HG03066 (cell line): ENCODE measurements around the gene APOL2.
"Not testable (repeated sequence)": the region's sequence is repeated elsewhere in the genome, so short reads cannot be mapped to it uniquely, and the experiment has no call there.

Experiments
- ATAC-seq: cut with Tn5 transposase; IDR thresholded peaks from one replicate; pipeline ENCODE4 v1.9.1; 2021; ENCODE audit warnings: low read depth; ENCODE audit not compliant: unreplicated experiment

The APOL2 gene

GRCh38 chr22:36225333-36225922 is 13.9 kb downstream of the APOL2 start:
- no peak for ATAC-seq

- ATAC-seq, result no peak
Measured at GRCh38 chr22:36224245-36224644, 15.1 kb downstream of the APOL2 start.

- no peak for ATAC-seq
Measured at GRCh38 chr22:36223504-36223903, 15.8 kb downstream of the APOL2 start.

GRCh38 chr22:36222887-36223450 is 16.4 kb downstream of the APOL2 start:
- no peak for ATAC-seq

GRCh38 chr22:36221799-36222751 is 17.3 kb downstream of the APOL2 start:
- no peak for ATAC-seq

- ATAC-seq, result no peak
Measured at GRCh38 chr22:36220451-36220921, 18.8 kb downstream of the APOL2 start.

GRCh38 chr22:36218648-36219193 is 20.6 kb downstream of the APOL2 start:
- no peak for ATAC-seq

- no peak for ATAC-seq
Measured at GRCh38 chr22:36215981-36216380, 23.3 kb downstream of the APOL2 start.

- no peak for ATAC-seq
Measured at GRCh38 chr22:36213586-36213985, 25.7 kb downstream of the APOL2 start.

- ATAC-seq, result no peak
Measured at GRCh38 chr22:36212901-36213300, 26.4 kb downstream of the APOL2 start.

- ATAC-seq, result no peak
Measured at GRCh38 chr22:36211237-36211861, 28.0 kb downstream of the APOL2 start.

- no peak for ATAC-seq
Measured at GRCh38 chr22:36210224-36210623, 29.1 kb downstream of the APOL2 start.

- not testable (repeated sequence) for ATAC-seq
Measured at GRCh38 chr22:36209488-36209908, 29.8 kb downstream of the APOL2 start.

- no peak for ATAC-seq
Measured at GRCh38 chr22:36208914-36209313, 30.4 kb downstream of the APOL2 start.

GRCh38 chr22:36208162-36208765 is 31.1 kb downstream of the APOL2 start:
- no peak for ATAC-seq

- no peak for ATAC-seq
Measured at GRCh38 chr22:36206255-36206654, 33.1 kb downstream of the APOL2 start.

GRCh38 chr22:36205573-36205972 is 33.8 kb downstream of the APOL2 start:
- not testable (repeated sequence) for ATAC-seq

- no peak for ATAC-seq
Measured at GRCh38 chr22:36204632-36205015, 34.7 kb downstream of the APOL2 start.

GRCh38 chr22:36204001-36204631 is 35.2 kb downstream of the APOL2 start:
- no peak for ATAC-seq

GRCh38 chr22:36203441-36203840 is 35.9 kb downstream of the APOL2 start:
- not testable (repeated sequence) for ATAC-seq
